ENCODE results near the gene ENGASE. TPM values are rescaled to one million over a fixed set of nuclear protein-coding genes. Genes with fewer than 3 reads are reported as not detected.
"Not testable (repeated sequence)": the region's sequence is repeated elsewhere in the genome, so short reads cannot be mapped to it uniquely, and the experiment has no call there.

The ENGASE gene
- total and polyA plus RNA-seq, 3 donors from 2014 or later = 20.3 to 48.5 (median 34.9) TPM

DNA sequence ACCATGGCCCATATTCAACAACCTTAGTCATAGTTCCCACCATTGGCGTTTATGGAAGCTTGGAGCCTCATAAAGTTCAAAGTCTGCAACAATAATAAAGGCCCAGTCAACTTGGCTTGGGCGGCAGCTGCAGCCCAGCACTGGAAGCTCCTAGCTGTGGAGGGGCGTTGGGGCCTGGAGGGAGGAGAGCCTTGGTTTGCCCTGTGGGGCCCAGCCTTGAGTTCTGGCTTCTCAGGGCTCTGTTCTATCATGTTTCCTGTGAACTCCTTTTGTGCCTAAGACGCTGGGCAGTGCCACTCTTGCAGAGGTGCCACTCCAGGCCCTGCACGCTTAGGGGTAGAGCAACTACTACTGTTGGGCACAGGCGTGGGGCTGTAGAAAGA is 927 bp upstream of the ENGASE start:
- Histone ChIP-seq H3K4me3 (peak overlapping the region in 1 of 2 donors; percentile 78), H3K36me3 (ENCODE audit: low read depth, missing control alignments) (no peaks in the 10 kb centered on the region), H3K27ac (peak overlapping the region in 1 of 2 donors; percentile 86), H3K4me1 (no peaks in the 10 kb centered on the region), H3K27me3 (no peaks in the 10 kb centered on the region), H3K9me3 (no peaks in the 10 kb centered on the region)
- intact Hi-C loops (cut with DNase I; ENCODE audit: low total_unique reads) = no loop called here
- WGBS, 2 donors = 54 to 72% methylated on average over 6 of the region's 6 CpGs
- no peak for DNase-seq
- TF ChIP-seq, protein P1, sequence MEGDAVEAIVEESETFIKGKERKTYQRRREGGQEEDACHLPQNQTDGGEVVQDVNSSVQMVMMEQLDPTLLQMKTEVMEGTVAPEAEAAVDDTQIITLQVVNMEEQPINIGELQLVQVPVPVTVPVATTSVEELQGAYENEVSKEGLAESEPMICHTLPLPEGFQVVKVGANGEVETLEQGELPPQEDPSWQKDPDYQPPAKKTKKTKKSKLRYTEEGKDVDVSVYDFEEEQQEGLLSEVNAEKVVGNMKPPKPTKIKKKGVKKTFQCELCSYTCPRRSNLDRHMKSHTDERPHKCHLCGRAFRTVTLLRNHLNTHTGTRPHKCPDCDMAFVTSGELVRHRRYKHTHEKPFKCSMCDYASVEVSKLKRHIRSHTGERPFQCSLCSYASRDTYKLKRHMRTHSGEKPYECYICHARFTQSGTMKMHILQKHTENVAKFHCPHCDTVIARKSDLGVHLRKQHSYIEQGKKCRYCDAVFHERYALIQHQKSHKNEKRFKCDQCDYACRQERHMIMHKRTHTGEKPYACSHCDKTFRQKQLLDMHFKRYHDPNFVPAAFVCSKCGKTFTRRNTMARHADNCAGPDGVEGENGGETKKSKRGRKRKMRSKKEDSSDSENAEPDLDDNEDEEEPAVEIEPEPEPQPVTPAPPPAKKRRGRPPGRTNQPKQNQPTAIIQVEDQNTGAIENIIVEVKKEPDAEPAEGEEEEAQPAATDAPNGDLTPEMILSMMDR (IDR thresholded peaks at IDR 0.05) = no peak
- TF ChIP-seq POLR2A (IDR thresholded peaks at IDR 0.05) = no peak

DNA sequence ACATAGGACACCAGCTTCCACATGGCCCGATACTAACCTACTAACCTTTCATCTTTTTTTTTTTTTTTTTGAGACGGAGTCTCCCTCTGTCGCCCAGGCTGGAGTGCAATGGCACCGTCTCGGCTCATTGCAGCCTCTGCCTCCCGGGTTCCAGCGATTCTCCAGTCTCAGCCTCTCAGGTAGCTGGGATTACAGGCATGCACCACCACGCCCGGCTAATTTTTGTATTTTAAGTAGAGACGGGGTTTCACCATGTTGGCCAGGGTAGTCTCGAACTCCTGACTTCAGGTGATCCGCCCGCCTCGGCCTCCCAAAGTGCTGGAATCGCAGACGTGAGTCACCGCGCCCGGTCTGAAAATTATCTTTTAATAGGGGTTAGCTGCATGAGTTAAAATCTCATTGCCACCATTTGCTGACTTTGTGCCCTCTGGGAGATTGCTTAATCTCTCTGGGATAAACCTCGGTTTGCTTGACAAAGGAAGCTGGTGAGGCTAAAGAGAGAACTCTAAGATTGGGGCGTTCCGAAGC is 439 bp upstream of the ENGASE start:
- H3K4me3 ChIP-seq = peak overlapping the region; percentile 74 to 78
- H3K36me3 ChIP-seq (ENCODE audit: low read depth, missing control alignments); H3K9me3 ChIP-seq; H3K27me3 ChIP-seq; DNase-seq; H3K4me1 ChIP-seq; intact Hi-C loops (cut with DNase I; ENCODE audit: low total_unique reads): not testable (repeated sequence)
- H3K27ac ChIP-seq = peak overlapping the region in 1 of 2 donors; percentile 86
- WGBS, 2 donors = 50 to 61% methylated on average over 22 of the region's 22 CpGs

DNA sequence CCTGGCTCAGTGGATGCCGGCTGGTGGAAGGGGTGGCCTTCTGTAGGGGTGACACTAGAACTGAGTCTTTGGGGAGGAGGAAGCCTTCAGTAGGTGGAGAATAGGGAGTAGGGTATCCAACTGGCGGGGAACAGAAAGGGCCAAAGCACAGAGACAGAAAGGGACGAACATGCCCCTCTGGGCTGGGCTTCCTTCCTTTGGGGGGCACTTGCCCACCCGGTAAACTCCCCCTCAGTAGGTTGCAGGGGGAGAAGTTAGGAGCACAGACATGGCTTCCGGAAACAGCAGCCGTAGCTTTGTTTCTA is 774 bp downstream of the ENGASE start:
- no peak for DNase-seq
- peak overlapping the region; percentile 74 to 78 for H3K4me3 ChIP-seq
- peak overlapping the region; percentile 65 to 86 for H3K27ac ChIP-seq

DNA sequence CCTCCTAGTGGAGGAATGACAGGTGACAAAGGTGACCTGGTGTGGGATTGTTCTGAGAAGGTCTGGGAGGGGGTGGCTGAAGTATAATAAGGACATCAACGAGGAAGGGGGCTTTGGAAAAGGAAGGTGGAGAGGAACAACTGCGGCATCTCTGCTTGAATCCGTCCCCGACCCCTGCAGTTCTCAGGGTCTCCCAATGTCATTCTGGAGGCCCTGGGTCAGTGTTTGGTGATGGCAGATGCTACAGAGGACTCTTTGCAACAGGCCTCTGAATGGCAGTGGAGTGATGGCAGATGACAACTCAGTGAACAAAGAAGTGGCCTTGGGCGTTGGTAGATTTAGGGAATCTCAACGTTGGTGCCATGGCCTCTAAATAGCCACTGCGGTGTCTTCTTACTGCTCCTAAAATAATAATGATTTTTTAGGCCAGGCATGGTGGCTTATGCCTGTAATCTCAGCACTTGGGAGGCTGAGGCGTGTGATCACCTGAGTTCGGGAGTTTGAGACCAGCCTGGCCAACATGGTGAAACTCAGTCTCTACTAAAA is 1.3 kb downstream of the ENGASE start:
- intact Hi-C loops (cut with DNase I; ENCODE audit: low total_unique reads) = no loop called here
- no peaks in the 10 kb centered on the region for H3K27me3 ChIP-seq
- 82 to 90% methylated on average over 9 of the region's 9 CpGs for WGBS, 2 donors
- peak overlapping the region in 1 of 2 donors; percentile 78 for H3K4me3 ChIP-seq
- no peaks in the 10 kb centered on the region for H3K9me3 ChIP-seq
- H3K27ac ChIP-seq = peak overlapping the region in 1 of 2 donors; percentile 86
- TF ChIP-seq POLR2A (IDR thresholded peaks at IDR 0.05) = no peak
- TF ChIP-seq, protein P1 (IDR thresholded peaks at IDR 0.05) = no peak
- H3K4me1 ChIP-seq = no peaks in the 10 kb centered on the region
- no peaks in the 10 kb centered on the region for H3K36me3 ChIP-seq (ENCODE audit: low read depth, missing control alignments)
- no peak for DNase-seq

More for the DNA sequence above, 774 bp downstream of the ENGASE start:
- Histone ChIP-seq H3K9me3 (no peaks in the 10 kb centered on the region), H3K36me3 (ENCODE audit: low read depth, missing control alignments) (no peaks in the 10 kb centered on the region), H3K27me3 (no peaks in the 10 kb centered on the region), H3K4me1 (no peaks in the 10 kb centered on the region)
- 7 to 12% methylated on average over 6 of the region's 6 CpGs for WGBS, 2 donors
- intact Hi-C loops (cut with DNase I; ENCODE audit: low total_unique reads) = no loop called here
- TF ChIP-seq POLR2A (IDR thresholded peaks at IDR 0.05) = no peak
- TF ChIP-seq, protein P1 (IDR thresholded peaks at IDR 0.05) = no peak

DNA sequence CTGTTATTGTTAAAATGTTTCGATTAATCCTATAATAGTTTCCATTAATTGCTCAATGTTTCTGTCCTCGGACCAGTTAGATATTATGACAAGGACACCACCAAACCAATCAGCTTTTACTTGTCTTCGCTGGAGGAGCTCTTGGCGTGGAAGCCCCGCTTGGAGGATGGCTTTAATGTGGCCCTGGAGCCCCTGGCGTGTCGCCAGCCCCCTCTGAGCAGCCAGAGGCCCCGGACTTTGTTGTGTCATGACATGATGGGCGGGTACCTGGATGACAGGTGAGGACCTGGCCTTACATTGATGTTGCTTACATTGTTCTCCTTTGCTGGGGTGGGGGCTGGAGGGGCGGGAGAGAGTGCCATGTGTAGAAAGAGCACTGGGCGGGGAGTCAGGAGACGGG is 3.0 kb downstream of the ENGASE start:
- DNase-seq = no peak
- TF ChIP-seq, protein P1 (IDR thresholded peaks at IDR 0.05) = no peak
- TF ChIP-seq POLR2A (IDR thresholded peaks at IDR 0.05) = no peak
- Histone ChIP-seq H3K4me1 (no peaks in the 10 kb centered on the region), H3K27me3 (no peaks in the 10 kb centered on the region), H3K9me3 (no peaks in the 10 kb centered on the region), H3K27ac (no peak overlapping the region), H3K36me3 (ENCODE audit: low read depth, missing control alignments) (no peaks in the 10 kb centered on the region), H3K4me3 (no peak overlapping the region)
- intact Hi-C loops (cut with DNase I; ENCODE audit: low total_unique reads) = no loop called here
- WGBS, 2 donors = 86 to 88% methylated on average over 12 of the region's 12 CpGs

All from testis (tissue), 3 donors.